Measurements from ENCODE around the gene TFAP2A.

The TFAP2A gene

DNA sequence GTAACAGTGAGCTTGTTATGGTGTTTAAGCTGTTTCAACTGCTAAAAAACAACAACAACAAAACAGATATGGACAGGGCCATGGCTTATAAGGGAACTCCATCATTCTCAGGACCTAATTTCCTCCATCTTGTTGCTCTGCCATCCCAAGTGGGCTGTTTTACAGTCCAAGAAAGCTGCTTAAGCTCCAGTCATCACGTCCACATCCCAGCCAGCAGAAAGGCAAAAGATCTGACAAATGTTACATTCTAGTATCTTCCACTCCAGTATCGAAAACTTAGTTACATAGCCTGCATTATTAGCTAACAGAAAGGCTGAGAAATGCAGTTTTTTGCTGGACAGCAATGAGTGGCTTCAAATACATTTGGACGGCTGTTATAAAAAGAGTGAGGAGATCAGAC is 23.0 kb upstream of the TFAP2A start:
- TF ChIP-seq, protein P1, sequence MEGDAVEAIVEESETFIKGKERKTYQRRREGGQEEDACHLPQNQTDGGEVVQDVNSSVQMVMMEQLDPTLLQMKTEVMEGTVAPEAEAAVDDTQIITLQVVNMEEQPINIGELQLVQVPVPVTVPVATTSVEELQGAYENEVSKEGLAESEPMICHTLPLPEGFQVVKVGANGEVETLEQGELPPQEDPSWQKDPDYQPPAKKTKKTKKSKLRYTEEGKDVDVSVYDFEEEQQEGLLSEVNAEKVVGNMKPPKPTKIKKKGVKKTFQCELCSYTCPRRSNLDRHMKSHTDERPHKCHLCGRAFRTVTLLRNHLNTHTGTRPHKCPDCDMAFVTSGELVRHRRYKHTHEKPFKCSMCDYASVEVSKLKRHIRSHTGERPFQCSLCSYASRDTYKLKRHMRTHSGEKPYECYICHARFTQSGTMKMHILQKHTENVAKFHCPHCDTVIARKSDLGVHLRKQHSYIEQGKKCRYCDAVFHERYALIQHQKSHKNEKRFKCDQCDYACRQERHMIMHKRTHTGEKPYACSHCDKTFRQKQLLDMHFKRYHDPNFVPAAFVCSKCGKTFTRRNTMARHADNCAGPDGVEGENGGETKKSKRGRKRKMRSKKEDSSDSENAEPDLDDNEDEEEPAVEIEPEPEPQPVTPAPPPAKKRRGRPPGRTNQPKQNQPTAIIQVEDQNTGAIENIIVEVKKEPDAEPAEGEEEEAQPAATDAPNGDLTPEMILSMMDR (conservative IDR thresholded peaks at IDR 0.05) = no peak
- H3K27ac ChIP-seq = no peak overlapping the region

DNA sequence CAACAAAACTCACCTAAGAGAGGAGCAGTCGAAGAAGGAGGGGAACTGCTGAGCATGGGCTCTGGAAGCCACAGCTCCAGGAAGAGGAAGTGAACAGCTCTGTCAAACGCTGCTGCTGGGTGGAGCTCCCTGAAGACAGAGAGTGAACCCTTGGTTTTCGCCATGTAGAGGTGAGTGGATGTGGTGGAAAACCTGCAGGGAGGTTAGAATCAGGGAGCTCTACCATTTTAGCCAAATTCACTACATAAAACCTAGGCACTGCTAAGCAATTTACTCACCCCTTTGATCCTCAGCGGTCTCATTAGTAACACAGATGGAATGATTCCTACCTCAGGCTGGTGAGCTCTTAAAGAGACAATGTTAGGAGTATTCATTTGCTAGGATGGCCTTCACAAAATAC is 19.4 kb upstream of the TFAP2A start:
- H3K27ac ChIP-seq = no peak overlapping the region
- TF ChIP-seq, protein P1 (conservative IDR thresholded peaks at IDR 0.05) = no peak

GRCh38 chr6:10433322-10433721 is 18.4 kb upstream of the TFAP2A start:
- no peak overlapping the region for H3K27ac ChIP-seq
- TF ChIP-seq, protein P1 (conservative IDR thresholded peaks at IDR 0.05) = no peak

- TF ChIP-seq, protein P1 (conservative IDR thresholded peaks at IDR 0.05) = no peak
Measured at GRCh38 chr6:10431423-10432164, 16.7 kb upstream of the TFAP2A start.

GRCh38 chr6:10429638-10430427 is 15.0 kb upstream of the TFAP2A start:
- TF ChIP-seq, protein P1 (conservative IDR thresholded peaks at IDR 0.05) = peak; percentile 48
- no peak overlapping the region for H3K27ac ChIP-seq

More at GRCh38 chr6:10431423-10432164, 16.7 kb upstream of the TFAP2A start:
- no peak overlapping the region for H3K27ac ChIP-seq

- TF ChIP-seq, protein P1 (conservative IDR thresholded peaks at IDR 0.05) = no peak
- H3K27ac ChIP-seq = no peak overlapping the region
Measured at GRCh38 chr6:10426781-10427279, 12.0 kb upstream of the TFAP2A start.

All from VCaP (cell line).